Adrenal gland (tissue), 12 donors: ENCODE data around the gene ESYT1. TPM values are rescaled to one million over a fixed set of nuclear protein-coding genes. Genes with fewer than 3 reads are reported as not detected.
A peak's percentile ranks its signal among the peaks of the same experiment; 100 is the strongest.

ENCODE experiments used
- DNase-seq, 7 donors: peaks; one replicate each; pipeline ENCODE4 v3.0.0-alpha.2; 2019 to 2020
- H3K27ac ChIP-seq, 5 donors: fragments of 200-600 bp; sonication (generic) in 4 of 5; 1 replicate in 3 of 5; 2 replicates in 2 of 5; pipeline versions ENCODE4 v1.5.1 to v1.8.0; 2016 to 2020; ENCODE audit warnings: mild to moderate bottlenecking in 1 of 5
- H3K27me3 ChIP-seq: fragments of 200-600 bp; 2 replicates; pipeline ENCODE4 v1.8.0; 2021
- H3K36me3 ChIP-seq, 2 donors: fragments of 200-600 bp; replicated peaks in 1 of 2; 1 replicate in 1 of 2; 2 replicates in 1 of 2; pipeline versions ENCODE4 v1.5.1 to v1.8.0; 2018 to 2022
- H3K4me1 ChIP-seq, 2 donors: fragments of 200-600 bp; replicated peaks in 1 of 2; 1 replicate in 1 of 2; 2 replicates in 1 of 2; pipeline versions ENCODE4 v1.5.1 to v1.8.0; 2018 to 2021
- H3K4me3 ChIP-seq, 4 donors: fragments of 200-600 bp; sonication (generic) in 3 of 4; one replicate each; pipeline ENCODE4 v1.5.1; 2016 to 2018
- H3K9me3 ChIP-seq, 3 donors: fragments of 200-600 bp; sonication (generic) in 1 of 3; replicated peaks in 1 of 3; 1 replicate in 2 of 3; 2 replicates in 1 of 3; pipeline versions ENCODE4 v1.5.1 to v1.8.0; 2016 to 2021
- POLR2A ChIP-seq, 2 donors: fragments of 450-650 bp; IDR thresholded peaks; one replicate each; pipeline ENCODE4 v1.6.1; 2017; ENCODE audit warnings: antibody characterized with exemption in 2 of 2, mild to moderate bottlenecking in 2 of 2, moderate library complexity in 1 of 2
- WGBS, 4 donors: extraction: QIAGEN DNeasy Blood & Tissue Kit in 2 of 4; methylation state at CpG; one replicate each; pipeline versions ENCODE4 v1.1.5 to v1.1.7; 2013 to 2017; 5-methylcytosine and 5-hydroxymethylcytosine counted together
- intact Hi-C, 2 donors: fragments of 100-400 bp; cut with DNase I; formaldehyde crosslinking; loops; one replicate each; pipeline versions ENCODE4 v1.14.1 to v1.15.0; 2022 to 2023
- polyA plus RNA-seq, 3 donors: library from polyadenylated mRNA; stranded (reverse); fragments of 200-250 nt in 2 of 3; fragments of 350-450 nt in 1 of 3; fragmentation: Illumina TruSeq in 1 of 3; extraction: RNeasy Lipid Tissue Mini Kit (QIAGEN cat#74804) in 1 of 3; gene quantifications; one replicate each; pipeline ENCODE4 v1.2.3, GENCODE V29; 2013 to 2014
- total RNA-seq, 9 donors: library from RNA; depleted of rRNA in 4 of 9; stranded (reverse); fragments of >200 nt in 4 of 9; fragments of 120-200 nt in 1 of 9; fragmentation: NEBNext Ultra II Directional in 1 of 9; extraction: Animal tissue kit (Norgen Biotek cat#: 25700) in 1 of 9; gene quantifications; one replicate each; pipeline versions ENCODE4 v1.1.0 to v1.2.4, GENCODE V29; 2013 to 2023
- TF ChIP-seq, protein P1 (sequence below), 6 experiments: fragments of 450-650 bp in 4 of 6; fragments of 200-600 bp in 2 of 6; sonication (generic) in 1 of 6; IDR thresholded peaks; 1 replicate in 5 of 6; 2 replicates in 1 of 6; pipeline versions ENCODE4 v1.5.1 to v1.8.0; 2016 to 2021; ENCODE audit warnings: antibody characterized with exemption in 6 of 6, mild to moderate bottlenecking in 2 of 6, moderate library complexity in 1 of 6
- donor health status: healthy with polysubstance abuse.
- donor health status: Bipolar disorder and iron deficiency.
- donor health status: DM: yes; HTN: yes; CAD: no.
- donor health status: DM: no; HTN: no; CAD: no.
- donor health status: DM: no; HTN: no; CAD: no.
- donor health status: DM: yes; HTN: yes; CAD: no.

Gene ESYT1
- total and polyA plus RNA-seq, 12 donors = 26.3 to 156 (median 117) TPM

DNA sequence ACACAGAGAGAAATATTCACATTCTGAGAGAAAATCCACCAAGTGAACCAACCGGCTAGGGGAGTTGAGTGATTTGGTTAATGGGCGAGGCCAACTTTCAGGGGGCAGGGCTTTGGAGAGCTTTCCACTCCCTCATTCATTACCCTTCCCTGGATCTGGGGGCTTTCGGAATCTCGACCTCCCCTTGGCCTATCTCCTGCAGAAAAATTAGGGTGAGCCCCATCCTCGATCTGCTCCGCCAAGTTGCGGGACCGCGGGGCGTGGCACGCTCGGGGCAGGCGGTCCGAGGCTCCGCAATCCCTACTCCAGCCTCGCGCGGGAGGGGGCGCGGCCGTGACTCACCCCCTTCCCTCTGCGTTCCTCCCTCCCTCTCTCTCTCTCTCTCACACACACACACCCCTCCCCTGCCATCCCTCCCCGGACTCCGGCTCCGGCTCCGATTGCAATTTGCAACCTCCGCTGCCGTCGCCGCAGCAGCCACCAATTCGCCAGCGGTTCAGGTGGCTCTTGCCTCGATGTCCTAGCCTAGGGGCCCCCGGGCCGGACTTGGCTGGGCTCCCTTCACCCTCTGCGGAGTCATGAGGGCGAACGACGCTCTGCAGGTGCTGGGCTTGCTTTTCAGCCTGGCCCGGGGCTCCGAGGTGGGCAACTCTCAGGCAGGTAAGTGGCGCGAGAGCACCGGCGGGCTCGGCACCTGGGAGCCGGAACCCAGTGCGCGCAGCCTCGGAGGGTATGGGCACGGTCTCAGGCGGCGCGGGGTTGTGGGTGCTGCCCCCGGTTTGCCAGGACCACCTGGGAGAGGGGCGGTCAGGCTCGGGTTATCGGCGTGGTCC, 48.1 kb upstream of the ESYT1 start, which contains the start of gene ERBB3:
TSS of gene ERBB3 (plus strand) at position 443 of the 833 bp plus-strand sequence. CDS start at position 579, 136 bp downstream.
- 0 to 1% (median 1%) methylated on average over 29 to 59 of the region's 59 CpGs for WGBS, 4 donors
- H3K27me3 ChIP-seq = no peaks in the 10 kb centered on the region
- TF ChIP-seq, protein P1, sequence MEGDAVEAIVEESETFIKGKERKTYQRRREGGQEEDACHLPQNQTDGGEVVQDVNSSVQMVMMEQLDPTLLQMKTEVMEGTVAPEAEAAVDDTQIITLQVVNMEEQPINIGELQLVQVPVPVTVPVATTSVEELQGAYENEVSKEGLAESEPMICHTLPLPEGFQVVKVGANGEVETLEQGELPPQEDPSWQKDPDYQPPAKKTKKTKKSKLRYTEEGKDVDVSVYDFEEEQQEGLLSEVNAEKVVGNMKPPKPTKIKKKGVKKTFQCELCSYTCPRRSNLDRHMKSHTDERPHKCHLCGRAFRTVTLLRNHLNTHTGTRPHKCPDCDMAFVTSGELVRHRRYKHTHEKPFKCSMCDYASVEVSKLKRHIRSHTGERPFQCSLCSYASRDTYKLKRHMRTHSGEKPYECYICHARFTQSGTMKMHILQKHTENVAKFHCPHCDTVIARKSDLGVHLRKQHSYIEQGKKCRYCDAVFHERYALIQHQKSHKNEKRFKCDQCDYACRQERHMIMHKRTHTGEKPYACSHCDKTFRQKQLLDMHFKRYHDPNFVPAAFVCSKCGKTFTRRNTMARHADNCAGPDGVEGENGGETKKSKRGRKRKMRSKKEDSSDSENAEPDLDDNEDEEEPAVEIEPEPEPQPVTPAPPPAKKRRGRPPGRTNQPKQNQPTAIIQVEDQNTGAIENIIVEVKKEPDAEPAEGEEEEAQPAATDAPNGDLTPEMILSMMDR (IDR thresholded peaks at IDR 0.05) = peak in 2 of 6 experiments; percentile 23 to 40
- no peak for TF ChIP-seq POLR2A (IDR thresholded peaks at IDR 0.05)
- H3K9me3 ChIP-seq = no peaks in the 10 kb centered on the region
- intact Hi-C loops = no loop called here
- peaks cover 7 to 11% of the 10 kb centered on the region in 2 donors for H3K4me1 ChIP-seq
- peak within 1 kb of the TSS in 3 of 5 donors; percentile 70 to 81 (median 80) for H3K27ac ChIP-seq
- peak within 1 kb of the TSS in 3 of 4 donors; percentile 4 to 53 (median 43) for H3K4me3 ChIP-seq
- H3K36me3 ChIP-seq = no peaks in the 10 kb centered on the region
- DNase-seq = peak; percentile 82 to 92 (median 88)

DNA sequence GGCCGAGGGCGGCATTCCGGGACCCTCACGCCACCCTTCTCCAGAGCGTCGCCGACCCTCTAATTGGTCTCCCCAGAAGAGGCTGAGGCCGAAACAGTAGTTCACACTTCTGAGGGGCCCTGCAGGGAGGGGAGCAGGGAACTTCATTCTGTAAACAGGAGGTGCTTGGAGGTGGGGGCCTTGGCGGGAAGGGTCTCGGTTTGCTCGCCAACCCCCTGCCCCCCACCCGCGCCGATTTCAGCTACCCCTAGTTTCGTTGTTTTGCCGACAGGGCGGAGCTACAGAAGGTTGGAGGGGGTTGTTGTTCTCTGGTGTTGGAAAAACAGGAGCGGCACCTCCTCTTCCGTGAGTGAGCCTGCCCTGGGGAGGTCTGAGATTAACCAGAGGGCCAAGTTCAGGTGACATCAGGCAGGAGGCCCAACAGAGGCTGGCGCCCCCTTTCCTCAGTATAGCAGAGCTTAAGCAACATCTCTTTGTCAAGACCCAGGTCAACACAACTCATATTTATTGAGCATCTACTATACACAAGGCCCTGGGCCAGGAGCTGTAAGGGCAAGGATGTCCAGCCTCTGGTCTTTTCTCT, 47.4 kb upstream of the ESYT1 start:
- H3K36me3 ChIP-seq = no peaks in the 10 kb centered on the region
- no peak for TF ChIP-seq POLR2A (IDR thresholded peaks at IDR 0.05)
- TF ChIP-seq, protein P1 (IDR thresholded peaks at IDR 0.05) = no peak
- peak overlapping the region in 1 of 4 donors; percentile 53 for H3K4me3 ChIP-seq
- intact Hi-C loops = no loop called here
- no peak for DNase-seq
- no peaks in the 10 kb centered on the region for H3K9me3 ChIP-seq
- H3K4me1 ChIP-seq = peaks cover 7 to 11% of the 10 kb centered on the region in 2 donors
- no peaks in the 10 kb centered on the region for H3K27me3 ChIP-seq
- WGBS, 4 donors = 31 to 44% (median 36%) methylated on average over 6 to 20 of the region's 20 CpGs
- H3K27ac ChIP-seq = no peak overlapping the region

DNA sequence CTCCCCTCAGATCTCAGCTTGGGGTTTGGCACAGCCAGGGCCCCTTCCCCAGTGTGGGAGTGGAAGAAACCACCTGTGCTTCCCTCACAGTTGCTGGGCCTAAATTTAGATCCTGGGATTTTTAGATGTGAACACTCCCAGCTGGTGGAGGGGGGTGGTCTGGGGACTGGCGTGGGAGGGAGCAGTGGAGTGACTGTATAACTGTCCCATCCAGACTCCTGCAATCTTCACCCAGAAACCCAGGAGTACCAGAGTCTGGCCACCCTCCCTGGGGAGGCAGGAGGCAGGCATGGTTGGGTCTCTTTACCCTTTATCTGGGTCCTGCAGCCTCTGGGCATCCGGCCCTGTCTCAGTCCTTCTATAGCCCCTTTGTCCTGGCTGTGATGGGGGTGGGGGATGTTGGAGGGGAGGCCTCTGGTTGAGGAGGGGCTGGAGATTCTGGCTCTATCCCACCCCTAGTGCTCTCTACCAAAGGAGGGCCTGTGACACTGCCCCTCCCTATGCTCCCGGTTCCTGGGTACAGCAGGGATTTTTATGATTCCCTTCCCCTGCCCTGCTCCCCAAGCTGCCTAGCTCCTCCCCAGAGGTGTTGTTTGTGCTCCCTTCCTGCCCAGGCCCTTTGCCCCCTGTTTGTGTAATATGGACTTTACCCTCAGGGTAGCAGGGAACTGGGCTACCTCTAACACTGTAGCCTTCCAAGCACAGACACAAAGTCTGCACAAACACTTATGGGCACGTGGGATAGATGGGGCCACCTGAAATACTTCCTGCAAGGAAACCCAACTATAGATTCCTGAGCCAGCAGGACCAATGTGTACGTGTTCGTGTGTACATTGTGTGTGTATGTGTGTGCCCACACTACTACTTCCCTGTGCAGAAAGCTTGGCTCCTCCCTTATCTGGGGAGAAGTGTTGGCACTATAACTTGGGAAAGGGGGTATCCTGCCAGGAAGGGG, 46.4 kb upstream of the ESYT1 start:
- Histone ChIP-seq H3K4me3 (no peak overlapping the region), H3K4me1 (peaks cover 7 to 11% of the 10 kb centered on the region in 2 donors), H3K36me3 (no peaks in the 10 kb centered on the region), H3K27ac (no peak overlapping the region), H3K9me3 (no peaks in the 10 kb centered on the region), H3K27me3 (no peaks in the 10 kb centered on the region)
- DNase-seq = no peak
- TF ChIP-seq POLR2A (IDR thresholded peaks at IDR 0.05) = no peak
- TF ChIP-seq, protein P1 (IDR thresholded peaks at IDR 0.05) = no peak
- intact Hi-C loops = no loop called here
- 75 to 82% (median 77%) methylated on average over 3 to 6 of the region's 6 CpGs for WGBS, 4 donors
